ENCODE data around the gene SHANK2.

The SHANK2 gene

GRCh38 chr11:71269603-71270511 is 17.5 kb upstream of the SHANK2 start:
- DNase-seq (ENCODE audit: low read depth), result no peak

- DNase-seq (ENCODE audit: low read depth), result no peak
Measured at GRCh38 chr11:71268706-71269321, 16.4 kb upstream of the SHANK2 start.

GRCh38 chr11:71267807-71268421 is 15.5 kb upstream of the SHANK2 start:
- no peak for DNase-seq (ENCODE audit: low read depth)

- DNase-seq (ENCODE audit: low read depth), result no peak
Measured at GRCh38 chr11:71266114-71266833, 13.9 kb upstream of the SHANK2 start.

GRCh38 chr11:71265559-71266092 is 13.2 kb upstream of the SHANK2 start:
- no peak for DNase-seq (ENCODE audit: low read depth)

- DNase-seq (ENCODE audit: low read depth), result no peak
Measured at GRCh38 chr11:71263386-71263785, 11.0 kb upstream of the SHANK2 start.

GRCh38 chr11:71255800-71256479 is 3.6 kb upstream of the SHANK2 start:
- no peak for DNase-seq (ENCODE audit: low read depth)

- DNase-seq (ENCODE audit: low read depth), result no peak
Measured at GRCh38 chr11:71255323-71255722, 2.9 kb upstream of the SHANK2 start.

- no peak for DNase-seq (ENCODE audit: low read depth)
Measured at GRCh38 chr11:71253794-71254193, 1.4 kb upstream of the SHANK2 start.

- DNase-seq (ENCODE audit: low read depth), result no peak
Measured at GRCh38 chr11:71252770-71253730, 673 bp upstream of the SHANK2 start.

GRCh38 chr11:71251761-71252268 is 562 bp downstream of the SHANK2 start:
- DNase-seq (ENCODE audit: low read depth), result no peak

GRCh38 chr11:71251151-71251721 is 1.1 kb downstream of the SHANK2 start:
- no peak for DNase-seq (ENCODE audit: low read depth)

- DNase-seq (ENCODE audit: low read depth), result no peak
Measured at GRCh38 chr11:71250523-71251150, 1.7 kb downstream of the SHANK2 start.

- no peak for DNase-seq (ENCODE audit: low read depth)
Measured at GRCh38 chr11:71249301-71249700, 3.1 kb downstream of the SHANK2 start.

- no peak for DNase-seq (ENCODE audit: low read depth)
Measured at GRCh38 chr11:71248656-71249055, 3.7 kb downstream of the SHANK2 start.

- DNase-seq (ENCODE audit: low read depth), result no peak
Measured at GRCh38 chr11:71248251-71248570, 4.2 kb downstream of the SHANK2 start.

GRCh38 chr11:71247551-71248250 is 4.7 kb downstream of the SHANK2 start:
- DNase-seq (ENCODE audit: low read depth), result no peak

GRCh38 chr11:71246559-71246958 is 5.8 kb downstream of the SHANK2 start:
- DNase-seq (ENCODE audit: low read depth), result no peak
